GM18520 (cell line): Measurements from ENCODE around the gene FATE1.

ENCODE experiments used
- ATAC-seq: cut with Tn5 transposase; IDR thresholded peaks from one replicate; pipeline ENCODE4 v1.9.1; 2021; ENCODE audit not compliant: unreplicated experiment

The FATE1 gene

GRCh38 chrX:151703487-151703886 is 12.3 kb upstream of the FATE1 start:
- ATAC-seq = no peak

GRCh38 chrX:151704041-151704663 is 11.7 kb upstream of the FATE1 start:
- no peak for ATAC-seq

DNA sequence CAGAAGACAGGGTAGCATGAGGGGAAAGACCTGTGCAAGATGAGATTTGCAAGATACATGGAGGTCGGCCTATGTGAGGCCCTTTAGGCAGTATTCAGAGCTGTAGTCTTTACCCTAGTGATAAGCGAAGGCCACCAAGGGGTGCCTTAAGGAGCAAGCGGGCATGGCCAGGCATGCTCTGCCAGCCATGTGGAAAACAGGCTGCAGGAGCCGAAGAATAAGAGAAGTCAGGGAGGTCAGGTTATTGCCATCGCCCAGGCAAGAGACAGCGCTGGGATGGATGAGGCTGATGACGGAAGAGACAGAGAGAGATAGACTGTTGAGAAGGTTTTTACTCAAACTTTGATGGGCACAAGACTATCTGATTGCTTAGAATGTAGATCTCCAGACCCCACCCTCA is 7.0 kb upstream of the FATE1 start:
- ATAC-seq = no peak

DNA sequence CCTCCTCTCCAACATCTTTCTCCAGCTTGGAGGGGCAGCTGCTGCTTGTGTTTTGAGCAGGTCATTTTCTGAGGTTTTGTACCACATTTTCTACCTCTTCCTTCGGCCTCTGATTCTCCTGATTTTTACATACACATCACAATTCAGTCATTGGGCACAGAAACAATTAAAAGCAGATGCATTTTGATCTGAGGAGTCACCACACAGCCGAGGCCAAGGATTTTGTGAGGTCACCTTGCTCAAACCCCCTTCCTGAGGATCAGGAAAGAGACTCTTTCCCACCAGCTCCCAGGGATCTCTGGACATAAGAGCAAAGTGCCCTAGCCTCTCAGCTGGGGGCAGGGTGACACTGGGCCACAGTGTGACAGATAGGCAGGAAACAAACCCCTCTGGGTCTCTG is 5.4 kb upstream of the FATE1 start:
- ATAC-seq = no peak

GRCh38 chrX:151711154-151711553 is 4.7 kb upstream of the FATE1 start:
- no peak for ATAC-seq

GRCh38 chrX:151711787-151712186 is 4.0 kb upstream of the FATE1 start:
- no peak for ATAC-seq

DNA sequence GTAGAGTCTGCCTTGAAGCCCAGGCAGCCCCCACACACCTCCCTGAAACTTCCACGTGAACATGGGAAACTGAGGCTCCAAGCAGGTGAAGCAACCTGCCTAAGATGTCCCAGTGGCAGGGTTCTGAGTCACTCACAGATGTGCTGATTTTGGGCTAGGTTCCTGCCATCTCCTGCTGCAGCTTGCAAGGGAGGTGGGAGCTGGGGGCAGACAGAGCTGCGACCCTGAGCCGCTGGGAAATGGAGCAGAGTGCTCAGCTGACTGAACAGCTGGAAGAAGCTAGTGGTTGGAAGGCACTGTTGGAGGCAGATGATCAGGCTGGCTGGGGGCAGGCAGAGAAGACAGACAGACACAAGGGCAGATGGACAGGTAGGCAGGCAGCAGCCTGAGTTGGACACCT is 3.6 kb upstream of the FATE1 start:
- ATAC-seq = no peak

DNA sequence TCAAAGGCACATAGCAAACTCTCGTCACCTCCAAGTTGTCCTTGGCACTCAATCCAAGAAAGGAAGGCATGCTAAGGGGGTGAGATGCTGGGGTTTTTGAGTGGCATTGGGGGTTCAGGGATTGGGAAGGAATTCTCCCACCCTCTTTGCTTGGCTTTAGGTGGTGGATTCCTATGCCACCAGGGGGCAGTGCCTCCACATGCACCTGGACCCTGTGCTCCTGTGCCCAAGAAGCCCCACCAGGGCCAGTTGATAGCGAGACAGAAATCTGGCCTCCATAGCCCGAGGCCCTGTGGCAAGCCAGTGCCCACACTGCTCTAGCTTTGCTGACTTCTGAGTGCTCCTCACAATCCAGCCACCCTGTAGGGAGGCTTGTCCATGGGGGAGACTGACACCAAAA is 2.0 kb upstream of the FATE1 start:
- no peak for ATAC-seq

DNA sequence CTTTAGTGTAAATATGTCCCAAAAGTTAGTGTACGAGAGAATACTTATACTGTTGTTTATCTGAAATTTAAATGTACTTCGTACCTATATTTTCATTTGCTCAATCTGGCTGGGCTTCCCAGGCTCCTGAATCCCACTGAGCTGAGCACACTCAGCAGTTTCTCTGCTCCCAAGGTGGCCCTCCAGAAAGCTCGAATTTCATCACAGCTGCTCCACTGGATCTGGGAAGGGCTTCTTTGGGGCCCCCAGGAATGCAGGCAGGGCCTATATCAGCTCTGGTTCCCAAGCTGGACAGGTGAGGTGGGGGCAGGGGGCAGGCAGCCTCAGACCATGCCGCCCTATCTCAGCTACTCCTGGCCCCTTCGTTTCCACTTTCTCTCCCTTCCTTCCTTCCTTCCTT is 1.5 kb upstream of the FATE1 start:
- no peak for ATAC-seq

GRCh38 chrX:151722241-151722846 is 6.5 kb downstream of the FATE1 start:
- ATAC-seq = no peak

DNA sequence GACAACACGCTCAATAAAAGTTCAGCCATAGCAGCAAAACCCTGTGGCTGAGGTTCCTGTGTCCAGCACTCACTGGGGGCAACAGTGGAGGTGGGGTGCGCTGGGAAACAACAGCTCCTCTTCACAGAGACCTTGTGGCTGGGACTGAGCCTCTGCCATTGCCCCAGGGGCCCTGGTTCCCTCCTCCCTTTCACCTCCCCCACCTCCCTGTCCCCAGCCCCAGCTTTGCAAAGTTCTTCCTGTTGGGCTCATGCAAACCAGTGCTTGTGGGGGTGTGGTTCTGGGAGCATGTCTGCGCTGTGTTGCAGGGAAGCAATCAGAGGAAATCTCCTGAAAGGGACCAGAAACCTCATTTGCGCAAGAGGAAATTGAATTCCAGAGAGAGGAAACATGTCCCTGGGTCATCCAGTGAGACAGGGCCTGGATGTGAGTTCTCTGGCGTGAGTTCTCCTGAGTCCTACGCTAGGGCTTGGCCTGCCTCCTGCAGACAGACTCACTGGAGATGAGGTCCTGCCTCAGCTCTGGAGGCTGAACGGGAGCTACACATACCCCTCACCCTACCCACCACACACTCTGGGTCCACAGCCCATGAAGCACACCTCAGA is 7.4 kb downstream of the FATE1 start:
- no peak for ATAC-seq

DNA sequence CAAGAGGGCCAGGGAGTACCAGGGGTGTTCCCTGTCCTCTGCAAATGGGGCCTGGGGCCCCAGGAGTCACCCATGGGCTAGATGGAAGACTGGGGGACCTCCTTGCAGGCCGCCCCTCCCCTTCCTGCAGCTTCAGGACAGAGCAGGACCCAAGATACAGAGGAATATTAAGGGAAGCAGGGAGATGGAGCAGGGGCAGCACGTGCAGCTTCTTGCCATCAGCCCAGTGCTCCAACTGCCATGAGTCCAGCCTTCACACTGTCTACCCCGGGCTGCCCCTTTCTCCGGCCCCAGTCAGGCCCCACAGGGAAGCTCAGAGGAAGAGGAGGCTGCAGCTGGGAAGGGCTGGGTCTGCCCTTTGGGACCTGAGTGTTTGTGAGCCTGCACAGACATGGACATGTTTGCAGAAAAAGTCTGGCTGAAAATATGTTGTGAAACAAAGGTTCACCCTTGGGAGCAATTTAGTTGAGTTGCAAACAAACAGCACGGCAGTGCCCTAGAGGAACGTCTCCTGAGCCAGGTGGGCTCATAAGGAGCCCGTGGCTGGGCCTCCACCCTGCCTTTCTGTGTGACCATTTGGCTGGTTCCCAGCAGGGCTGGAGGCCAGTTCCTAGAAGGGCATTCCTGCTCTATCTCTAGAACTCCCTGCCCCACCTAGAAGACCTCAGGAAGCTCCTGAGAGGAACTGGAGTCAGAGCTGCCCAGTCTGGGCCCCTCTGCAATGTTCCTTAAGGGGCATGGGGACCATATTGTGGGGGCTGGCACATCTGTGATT is 8.9 kb downstream of the FATE1 start:
- no peak for ATAC-seq

DNA sequence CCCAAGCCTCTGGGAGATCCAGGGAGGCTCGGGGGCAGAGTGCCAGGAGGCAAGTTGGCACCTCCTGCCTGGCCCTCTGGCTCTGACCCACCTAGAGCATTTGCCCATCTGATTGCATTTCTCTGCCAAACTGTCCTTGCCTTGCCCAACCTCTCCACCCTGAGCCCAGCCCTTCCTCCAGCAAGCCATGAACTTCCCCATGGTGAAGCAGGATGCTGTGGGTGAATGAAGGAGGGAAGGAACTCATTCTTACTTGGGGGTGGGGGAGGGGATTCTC is 9.4 kb downstream of the FATE1 start:
- ATAC-seq = no peak

DNA sequence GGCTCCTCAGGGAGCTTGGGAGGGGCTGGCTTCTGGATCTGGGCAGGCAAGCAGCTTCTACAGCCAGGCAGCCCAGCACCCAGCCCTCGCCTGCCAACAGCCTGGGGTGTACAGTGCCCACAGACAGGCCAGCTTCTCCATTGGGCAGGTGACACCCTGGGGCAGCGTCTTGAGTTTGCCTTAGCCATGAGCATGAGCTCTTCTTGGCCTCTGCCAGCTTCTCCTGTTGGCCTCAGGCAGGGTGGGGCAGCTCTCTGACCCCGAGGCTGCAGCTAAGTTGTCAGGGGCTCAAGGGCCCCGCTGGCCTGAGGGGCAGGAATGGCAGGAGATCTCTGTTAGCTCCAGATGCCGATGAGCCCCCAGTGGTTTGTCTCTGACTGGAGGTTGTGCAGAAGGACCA is 10.9 kb downstream of the FATE1 start:
- no peak for ATAC-seq

DNA sequence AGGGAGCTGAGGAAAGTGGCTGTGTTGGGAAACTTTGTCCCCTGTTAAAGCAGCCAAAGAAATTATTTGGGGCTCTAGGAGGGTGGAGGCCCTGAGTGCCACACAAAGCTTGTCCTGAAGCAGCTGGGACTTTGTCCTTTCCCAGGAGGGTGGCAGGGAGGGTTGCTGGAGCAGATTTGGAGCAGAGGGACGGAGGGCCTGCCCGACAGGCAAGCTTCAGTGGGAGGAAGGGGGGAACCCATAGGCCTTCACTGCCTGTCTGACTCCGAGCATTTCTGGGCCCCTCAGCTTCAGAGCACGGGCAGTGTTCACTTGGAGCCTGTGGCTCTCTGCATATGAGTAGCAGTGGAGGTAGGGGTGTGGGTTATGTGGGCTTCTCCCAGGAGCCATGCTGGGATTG is 11.5 kb downstream of the FATE1 start:
- ATAC-seq = no peak

DNA sequence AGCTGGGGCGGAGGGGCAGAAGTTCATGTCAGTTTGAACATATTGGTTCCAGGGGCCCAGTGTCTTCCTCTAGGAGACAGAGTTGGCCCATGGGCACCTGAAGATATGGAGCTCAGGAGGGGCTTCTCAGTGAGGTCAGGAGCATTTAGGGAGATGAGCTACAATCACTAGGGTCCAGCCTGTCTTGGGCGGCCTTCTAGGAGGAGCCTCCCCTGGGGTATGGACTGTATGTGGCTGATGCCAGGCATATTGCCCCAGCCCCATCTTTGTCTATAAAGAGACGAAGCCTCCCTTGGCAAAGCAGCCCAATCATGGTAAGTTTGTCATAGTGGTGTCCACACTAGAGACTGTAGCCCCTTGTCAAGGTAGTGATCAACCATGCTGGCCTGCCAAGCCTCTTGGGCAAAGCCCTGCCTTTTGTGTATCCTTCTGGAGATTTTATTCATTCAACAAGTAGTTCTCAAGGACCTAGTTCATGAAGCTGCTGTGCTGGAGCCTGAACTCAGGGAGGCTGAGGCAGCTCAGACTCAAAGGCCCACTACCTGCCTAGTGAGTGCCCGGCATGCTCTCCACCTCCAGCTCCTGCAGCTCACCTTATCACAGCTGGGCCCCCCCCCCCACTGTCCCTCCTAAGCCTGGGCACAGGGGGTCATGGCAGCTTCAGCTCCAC is 13.4 kb downstream of the FATE1 start:
- no peak for ATAC-seq

DNA sequence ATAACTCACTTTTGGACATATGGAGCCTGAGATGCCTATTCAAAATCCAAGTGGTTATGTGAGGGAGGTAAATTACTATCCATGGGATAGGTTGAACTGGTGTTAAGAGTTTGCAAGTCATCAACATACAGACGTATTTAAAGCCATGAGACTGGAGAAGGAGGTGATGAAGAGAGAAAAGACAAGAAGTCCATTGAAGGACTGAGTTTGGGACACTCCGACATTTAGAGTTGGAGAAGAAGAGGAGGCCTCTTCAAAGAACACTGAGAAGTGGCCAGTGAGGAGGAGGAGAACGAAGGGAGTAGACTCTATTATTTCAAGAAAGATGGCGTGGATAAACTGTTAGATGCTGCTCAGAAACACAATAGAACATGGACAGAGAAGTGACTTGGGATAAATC is 18.6 kb downstream of the FATE1 start, which contains the start of gene CNGA2:
Gene CNGA2, plus strand, starts transcription at position 301 of the 400 bp plus-strand sequence. CDS start 3,738 bp downstream, outside the sequence.
- ATAC-seq = no peak

GRCh38 chrX:151735219-151735618 is 19.4 kb downstream of the FATE1 start:
- no peak for ATAC-seq

GRCh38 chrX:151736685-151737084 is 20.9 kb downstream of the FATE1 start:
- no peak for ATAC-seq

- no peak for ATAC-seq
Measured at GRCh38 chrX:151737494-151737893, 21.7 kb downstream of the FATE1 start.

DNA sequence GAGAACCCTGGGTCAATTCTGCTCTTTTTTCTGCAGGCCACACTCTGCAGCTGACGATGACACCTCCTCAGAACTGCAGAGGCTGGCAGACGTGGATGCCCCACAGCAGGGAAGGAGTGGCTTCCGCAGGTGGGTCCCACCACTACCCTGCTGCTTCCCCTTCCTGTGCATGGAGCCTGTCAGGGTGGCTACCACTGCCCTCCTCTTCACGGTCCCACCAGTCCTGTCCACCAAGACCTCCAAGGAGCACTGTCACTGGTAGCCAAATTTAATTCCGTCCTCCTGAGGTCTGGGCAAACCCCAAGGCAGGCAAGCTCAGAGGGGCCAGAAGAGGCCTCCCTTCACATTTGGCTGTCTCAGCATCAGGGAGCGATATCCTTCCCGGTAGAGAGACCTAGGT is 22.9 kb downstream of the FATE1 start:
- no peak for ATAC-seq

GRCh38 chrX:151741606-151742005 is 25.8 kb downstream of the FATE1 start:
- no peak for ATAC-seq
